ENCODE results near the gene AKAP6.

The AKAP6 gene

DNA sequence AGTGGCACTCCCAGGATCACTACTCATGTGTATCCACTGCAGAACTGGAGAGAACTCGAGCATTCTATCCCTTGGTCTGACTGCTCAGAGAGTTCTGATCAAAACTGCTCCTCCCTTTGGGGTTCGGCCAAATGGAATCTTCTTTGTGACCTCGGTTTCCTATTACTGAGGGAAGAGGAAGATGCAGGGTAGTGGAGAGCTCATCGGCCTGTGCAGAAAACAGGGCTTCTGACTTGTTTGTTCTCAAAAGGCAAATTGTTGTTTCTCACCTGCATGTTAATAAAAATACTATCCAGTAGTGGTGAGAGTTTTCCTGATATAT, 17.1 kb upstream of the AKAP6 start:
- Histone ChIP-seq H3K36me3 (ENCODE audit: insufficient read depth, low read length) (no peaks in the 10 kb centered on the region), H3K4me3 (ENCODE audit: low read length) (no peak overlapping the region), H3K9ac (ENCODE audit: low read depth, low read length) (no peak overlapping the region), H3K9me3 (ENCODE audit: insufficient read depth, low read depth, low read length) (no peaks in the 10 kb centered on the region), H3K27ac (ENCODE audit: low read depth, low read length) (no peak overlapping the region), H3K27me3 (ENCODE audit: insufficient read depth, low read length) (no peaks in the 10 kb centered on the region), H3K4me1 (ENCODE audit: insufficient read depth, low read length) (no peaks in the 10 kb centered on the region)
- 93% methylated on average over 4 of the region's 4 CpGs for WGBS

DNA sequence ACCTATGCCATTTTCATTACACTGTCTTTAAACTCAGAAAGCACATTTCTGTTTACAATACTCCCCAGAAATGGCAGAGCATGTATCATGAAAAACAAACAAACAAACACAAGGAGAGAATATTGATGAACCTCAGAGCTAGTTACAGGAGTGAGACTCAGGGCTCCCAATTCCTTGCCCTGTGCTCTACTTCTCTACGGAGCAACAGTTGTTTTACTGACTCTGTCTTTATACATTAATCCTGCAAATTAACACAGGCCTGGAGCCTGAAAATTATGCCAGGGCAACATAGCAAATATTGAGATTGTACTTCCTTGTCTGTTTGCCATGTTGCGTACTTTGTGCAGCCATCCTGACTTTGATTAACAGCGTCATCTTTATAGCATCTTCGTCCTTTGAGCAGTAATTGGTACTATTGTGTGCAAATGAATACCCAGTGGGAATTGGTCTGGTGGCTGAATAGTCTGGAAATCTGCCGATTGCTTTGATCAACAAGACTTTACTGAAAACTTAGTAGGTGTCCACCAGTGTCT, 15.2 kb upstream of the AKAP6 start:
- Histone ChIP-seq H3K4me1 (ENCODE audit: insufficient read depth, low read length) (no peaks in the 10 kb centered on the region), H3K9ac (ENCODE audit: low read depth, low read length) (no peak overlapping the region), H3K36me3 (ENCODE audit: insufficient read depth, low read length) (no peaks in the 10 kb centered on the region), H3K4me3 (ENCODE audit: low read length) (no peak overlapping the region), H3K9me3 (ENCODE audit: insufficient read depth, low read depth, low read length) (no peaks in the 10 kb centered on the region), H3K27ac (ENCODE audit: low read depth, low read length) (no peak overlapping the region), H3K27me3 (ENCODE audit: insufficient read depth, low read length) (no peaks in the 10 kb centered on the region)
- WGBS = 89% methylated on average over 5 of the region's 5 CpGs

GRCh38 chr14:32318087-32318795, 10.9 kb upstream of the AKAP6 start:
- WGBS = 86% methylated on average over 6 of the region's 7 CpGs
- Histone ChIP-seq H3K4me3 (ENCODE audit: low read length) (no peak overlapping the region), H3K27ac (ENCODE audit: low read depth, low read length) (no peak overlapping the region), H3K9me3 (ENCODE audit: insufficient read depth, low read depth, low read length) (no peaks in the 10 kb centered on the region), H3K4me1 (ENCODE audit: insufficient read depth, low read length) (no peaks in the 10 kb centered on the region), H3K36me3 (ENCODE audit: insufficient read depth, low read length) (no peaks in the 10 kb centered on the region), H3K9ac (ENCODE audit: low read depth, low read length) (no peak overlapping the region), H3K27me3 (ENCODE audit: insufficient read depth, low read length) (no peaks in the 10 kb centered on the region)

GRCh38 chr14:32319368-32320049, 9.6 kb upstream of the AKAP6 start:
- Histone ChIP-seq H3K36me3 (ENCODE audit: insufficient read depth, low read length) (no peaks in the 10 kb centered on the region), H3K4me3 (ENCODE audit: low read length) (no peak overlapping the region), H3K9ac (ENCODE audit: low read depth, low read length) (no peak overlapping the region), H3K27me3 (ENCODE audit: insufficient read depth, low read length) (no peaks in the 10 kb centered on the region), H3K9me3 (ENCODE audit: insufficient read depth, low read depth, low read length) (no peaks in the 10 kb centered on the region), H3K4me1 (ENCODE audit: insufficient read depth, low read length) (no peaks in the 10 kb centered on the region), H3K27ac (ENCODE audit: low read depth, low read length) (no peak overlapping the region)

GRCh38 chr14:32324601-32325000, 4.5 kb upstream of the AKAP6 start:
- H3K36me3 ChIP-seq (ENCODE audit: insufficient read depth, low read length) = no peaks in the 10 kb centered on the region
- 100% methylated on average over 1 of the region's 1 CpG for WGBS
- H3K27ac ChIP-seq (ENCODE audit: low read depth, low read length) = no peak overlapping the region
- no peak overlapping the region for H3K4me3 ChIP-seq (ENCODE audit: low read length)
- H3K27me3 ChIP-seq (ENCODE audit: insufficient read depth, low read length) = no peaks in the 10 kb centered on the region
- no peaks in the 10 kb centered on the region for H3K9me3 ChIP-seq (ENCODE audit: insufficient read depth, low read depth, low read length)
- H3K9ac ChIP-seq (ENCODE audit: low read depth, low read length) = no peak overlapping the region
- no peaks in the 10 kb centered on the region for H3K4me1 ChIP-seq (ENCODE audit: insufficient read depth, low read length)

DNA sequence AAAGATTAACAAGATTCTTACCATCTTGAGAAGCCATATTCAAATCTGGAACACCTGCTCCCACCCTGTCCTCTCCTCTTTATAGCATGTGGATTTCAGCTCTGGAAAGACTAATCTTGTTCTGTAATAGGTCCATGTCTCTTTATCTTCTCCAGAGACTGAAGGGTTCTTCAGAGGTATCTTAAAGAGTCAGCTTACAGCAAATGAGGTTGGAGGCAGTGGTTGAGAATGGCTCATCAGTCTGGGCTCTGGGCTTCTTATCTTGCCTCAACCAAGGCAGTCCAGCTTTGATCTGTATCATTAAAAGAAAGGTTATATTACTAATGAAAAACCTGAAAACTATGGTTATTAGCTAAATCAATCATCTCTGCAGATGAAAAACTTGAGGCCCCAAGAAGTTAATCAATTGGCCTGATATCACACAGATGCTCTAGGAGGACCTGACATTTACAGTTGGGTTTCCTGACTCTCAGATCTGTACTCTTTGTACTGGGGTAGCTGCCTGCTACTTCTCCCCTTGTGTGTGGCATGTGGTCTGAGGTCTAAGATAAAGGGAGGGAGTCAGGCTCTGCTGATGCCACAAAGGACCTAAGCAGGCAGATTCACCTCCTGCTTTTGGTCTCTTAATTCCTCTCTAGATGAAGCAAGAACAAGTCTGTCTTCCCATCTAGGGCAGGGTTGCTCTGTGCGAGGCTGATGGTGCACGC, 1.7 kb upstream of the AKAP6 start:
- WGBS = 94% methylated on average over 2 of the region's 2 CpGs
- Histone ChIP-seq H3K4me1 (ENCODE audit: insufficient read depth, low read length) (peaks cover 5% of the 10 kb centered on the region; the same call in 1 of the 2 replicates), H3K9me3 (ENCODE audit: insufficient read depth, low read depth, low read length) (no peaks in the 10 kb centered on the region), H3K27ac (ENCODE audit: low read depth, low read length) (no peak overlapping the region), H3K9ac (ENCODE audit: low read depth, low read length) (no peak overlapping the region), H3K36me3 (ENCODE audit: insufficient read depth, low read length) (no peaks in the 10 kb centered on the region), H3K27me3 (ENCODE audit: insufficient read depth, low read length) (no peaks in the 10 kb centered on the region), H3K4me3 (ENCODE audit: low read length) (no peak overlapping the region)

DNA sequence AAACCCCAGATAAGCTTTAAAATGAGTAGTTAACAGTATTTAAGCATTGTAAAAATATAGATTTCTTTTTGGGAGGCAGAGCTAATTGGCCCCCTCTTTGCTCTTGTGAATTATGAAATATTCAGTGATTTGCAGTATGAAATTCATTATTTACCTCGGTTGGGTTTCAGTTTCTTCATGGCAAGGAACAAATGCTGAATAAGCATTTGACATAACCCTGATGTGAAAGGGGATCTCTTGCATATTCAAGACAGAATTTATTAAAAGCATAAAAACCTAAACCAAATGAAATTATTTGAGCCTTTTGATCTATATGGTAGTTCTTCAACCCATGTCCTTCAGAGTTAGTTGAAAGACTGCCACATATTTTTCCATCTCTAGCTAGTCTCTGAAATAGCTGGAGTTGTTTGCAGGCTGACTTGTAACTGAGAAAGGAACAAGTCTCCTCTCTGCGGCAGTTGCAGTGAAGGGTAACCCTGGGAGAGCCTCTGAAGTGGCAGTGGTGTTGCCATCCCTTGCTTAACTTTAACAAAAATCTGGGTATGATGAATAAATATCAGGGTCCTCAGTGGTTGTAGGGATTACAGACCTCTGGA, 690 bp downstream of the AKAP6 start:
- Histone ChIP-seq H3K4me3 (ENCODE audit: low read length) (no peak overlapping the region), H3K27me3 (ENCODE audit: insufficient read depth, low read length) (no peaks in the 10 kb centered on the region), H3K9me3 (ENCODE audit: insufficient read depth, low read depth, low read length) (no peaks in the 10 kb centered on the region), H3K36me3 (ENCODE audit: insufficient read depth, low read length) (no peaks in the 10 kb centered on the region), H3K9ac (ENCODE audit: low read depth, low read length) (no peak overlapping the region), H3K4me1 (ENCODE audit: insufficient read depth, low read length) (peaks cover 5% of the 10 kb centered on the region; the same call in 1 of the 2 replicates), H3K27ac (ENCODE audit: low read depth, low read length) (no peak overlapping the region)
- WGBS = 92% methylated on average over 2 of the region's 2 CpGs

DNA sequence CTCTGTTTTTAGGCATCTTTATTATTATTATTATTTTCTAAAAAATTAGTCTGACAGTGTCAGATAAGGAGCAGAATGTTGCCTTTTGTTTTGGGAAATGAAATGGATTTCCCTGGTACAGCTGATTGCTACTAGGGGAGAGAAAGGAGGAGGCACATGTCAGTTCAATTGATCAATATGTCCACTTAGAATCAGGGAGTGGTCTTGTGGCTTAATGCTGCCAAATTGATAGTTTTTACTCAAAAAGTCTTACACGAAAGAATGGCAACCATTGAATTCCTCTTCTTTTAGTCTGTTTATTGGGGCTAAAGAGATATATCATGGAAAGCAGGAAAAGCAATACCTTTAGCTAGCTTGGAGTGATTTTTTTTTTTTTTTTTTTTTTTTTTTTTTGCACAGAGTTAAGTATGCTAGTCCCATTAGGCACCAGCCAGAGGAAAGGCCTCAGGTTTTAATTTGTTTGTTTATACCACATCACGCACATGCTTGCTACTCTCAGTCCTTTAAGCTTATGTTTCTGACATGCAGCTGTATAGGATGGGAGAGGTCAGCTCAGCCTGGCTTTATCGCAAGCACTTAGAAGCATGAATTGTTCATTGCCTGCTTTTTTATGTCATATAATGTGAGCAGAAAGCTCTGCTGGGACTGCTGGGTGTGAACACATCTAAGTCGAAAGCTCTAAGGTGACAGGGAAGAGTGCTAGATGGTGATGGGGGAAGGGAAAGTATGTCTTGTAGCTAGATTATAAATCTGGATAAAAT, 1.4 kb downstream of the AKAP6 start:
- Histone ChIP-seq H3K9ac (ENCODE audit: low read depth, low read length) (no peak overlapping the region), H3K4me3 (ENCODE audit: low read length) (no peak overlapping the region), H3K4me1 (ENCODE audit: insufficient read depth, low read length) (peaks cover 5% of the 10 kb centered on the region), H3K9me3 (ENCODE audit: insufficient read depth, low read depth, low read length) (no peaks in the 10 kb centered on the region), H3K27me3 (ENCODE audit: insufficient read depth, low read length) (no peaks in the 10 kb centered on the region), H3K27ac (ENCODE audit: low read depth, low read length) (no peak overlapping the region), H3K36me3 (ENCODE audit: insufficient read depth, low read length) (no peaks in the 10 kb centered on the region)
- 92% methylated on average over 4 of the region's 4 CpGs for WGBS

DNA sequence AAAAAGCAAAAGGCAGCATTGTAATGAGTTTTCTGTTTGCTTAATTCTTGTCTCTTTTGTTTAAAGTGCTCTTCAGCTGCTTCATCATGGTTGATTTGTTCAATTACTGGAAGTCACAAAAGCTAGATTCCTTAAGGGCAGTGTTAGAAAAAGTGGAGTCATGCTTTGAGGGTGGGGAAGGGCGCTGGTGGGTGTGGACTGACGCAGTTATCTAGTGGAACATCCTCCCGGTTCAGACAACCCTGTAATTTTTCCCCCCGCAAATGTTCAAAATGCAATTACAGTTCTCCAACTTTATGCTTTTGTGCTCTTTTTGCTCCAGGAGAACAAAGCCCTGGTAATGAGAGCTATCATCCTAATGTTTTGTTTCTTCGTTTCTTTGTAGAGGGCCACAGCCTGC, 2.1 kb downstream of the AKAP6 start:
- Histone ChIP-seq H3K9ac (ENCODE audit: low read depth, low read length) (0 out of 2 replicates have a peak overlapping the region, but pooled peaks have one; percentile 5), H3K27me3 (ENCODE audit: insufficient read depth, low read length) (no peaks in the 10 kb centered on the region), H3K4me1 (ENCODE audit: insufficient read depth, low read length) (peaks cover 5% of the 10 kb centered on the region), H3K4me3 (ENCODE audit: low read length) (no peak overlapping the region), H3K27ac (ENCODE audit: low read depth, low read length) (no peak overlapping the region), H3K36me3 (ENCODE audit: insufficient read depth, low read length) (no peaks in the 10 kb centered on the region), H3K9me3 (ENCODE audit: insufficient read depth, low read depth, low read length) (no peaks in the 10 kb centered on the region)
- WGBS = 93% methylated on average over 5 of the region's 5 CpGs

GRCh38 chr14:32332415-32333316, 3.6 kb downstream of the AKAP6 start:
- no peaks in the 10 kb centered on the region for H3K36me3 ChIP-seq (ENCODE audit: insufficient read depth, low read length)
- H3K4me1 ChIP-seq (ENCODE audit: insufficient read depth, low read length) = peaks cover 13% of the 10 kb centered on the region
- H3K9ac ChIP-seq (ENCODE audit: low read depth, low read length) = no peak overlapping the region
- H3K27me3 ChIP-seq (ENCODE audit: insufficient read depth, low read length) = no peaks in the 10 kb centered on the region
- no peak overlapping the region for H3K4me3 ChIP-seq (ENCODE audit: low read length)
- WGBS = 94% methylated on average over 2 of the region's 2 CpGs
- H3K27ac ChIP-seq (ENCODE audit: low read depth, low read length) = no peak overlapping the region
- no peaks in the 10 kb centered on the region for H3K9me3 ChIP-seq (ENCODE audit: insufficient read depth, low read depth, low read length)

All from HUES64 (cell line).